Neutrophil (primary cell): ENCODE measurements around the gene NLGN4Y.

Source experiments
- H3K27ac ChIP-seq: fragments of 200-600 bp; sonication (generic); 2 replicates; pipeline ENCODE4 v1.5.1; 2016; ENCODE audit warnings: mild to moderate bottlenecking, moderate library complexity
- H3K27me3 ChIP-seq: fragments of 200-600 bp; sonication (generic); 2 replicates; pipeline ENCODE4 v1.6.0; 2016; ENCODE audit warnings: mild to moderate bottlenecking
- H3K36me3 ChIP-seq: fragments of 200-600 bp; sonication (generic); 2 replicates; pipeline ENCODE4 v1.5.1; 2017
- H3K4me1 ChIP-seq, 2 experiments: fragments of 200-600 bp in 1 of 2; sonication (generic) in 1 of 2; 1 replicate in 1 of 2; 2 replicates in 1 of 2; pipeline versions ENCODE4 v1.5.1 to v1.6.1; 2013 to 2016; ENCODE audit warnings: low read depth in 1 of 2, low read length in 1 of 2, mild to moderate bottlenecking in 1 of 2, moderate library complexity in 1 of 2; ENCODE audit not compliant: control insufficient read depth in 1 of 2, insufficient read depth in 1 of 2
- H3K4me3 ChIP-seq, 2 experiments: fragments of 200-600 bp in 1 of 2; sonication (generic) in 1 of 2; 1 replicate in 1 of 2; 2 replicates in 1 of 2; pipeline ENCODE4 v1.5.1; 2013 to 2016; ENCODE audit warnings: low read depth in 1 of 2, low read length in 1 of 2, mild to moderate bottlenecking in 1 of 2, moderate library complexity in 1 of 2
- H3K9me3 ChIP-seq: fragments of 200-600 bp; sonication (generic); 2 replicates; pipeline ENCODE4 v1.5.1; 2016
- TF ChIP-seq, protein P1 (sequence below): fragments of 200-600 bp; sonication (generic); IDR thresholded peaks from 2 replicates; pipeline ENCODE4 v1.5.1; 2016; ENCODE audit warnings: antibody characterized with exemption

NLGN4Y gene

GRCh38 chrY:14543506-14543905 is 19.2 kb downstream of the NLGN4Y start:
- Histone ChIP-seq H3K4me3 (no peak overlapping the region), H3K36me3 (no peaks in the 10 kb centered on the region), H3K4me1 (no peaks in the 10 kb centered on the region), H3K27ac (no peak overlapping the region), H3K9me3 (no peaks in the 10 kb centered on the region), H3K27me3 (no peaks in the 10 kb centered on the region)
- TF ChIP-seq, protein P1, sequence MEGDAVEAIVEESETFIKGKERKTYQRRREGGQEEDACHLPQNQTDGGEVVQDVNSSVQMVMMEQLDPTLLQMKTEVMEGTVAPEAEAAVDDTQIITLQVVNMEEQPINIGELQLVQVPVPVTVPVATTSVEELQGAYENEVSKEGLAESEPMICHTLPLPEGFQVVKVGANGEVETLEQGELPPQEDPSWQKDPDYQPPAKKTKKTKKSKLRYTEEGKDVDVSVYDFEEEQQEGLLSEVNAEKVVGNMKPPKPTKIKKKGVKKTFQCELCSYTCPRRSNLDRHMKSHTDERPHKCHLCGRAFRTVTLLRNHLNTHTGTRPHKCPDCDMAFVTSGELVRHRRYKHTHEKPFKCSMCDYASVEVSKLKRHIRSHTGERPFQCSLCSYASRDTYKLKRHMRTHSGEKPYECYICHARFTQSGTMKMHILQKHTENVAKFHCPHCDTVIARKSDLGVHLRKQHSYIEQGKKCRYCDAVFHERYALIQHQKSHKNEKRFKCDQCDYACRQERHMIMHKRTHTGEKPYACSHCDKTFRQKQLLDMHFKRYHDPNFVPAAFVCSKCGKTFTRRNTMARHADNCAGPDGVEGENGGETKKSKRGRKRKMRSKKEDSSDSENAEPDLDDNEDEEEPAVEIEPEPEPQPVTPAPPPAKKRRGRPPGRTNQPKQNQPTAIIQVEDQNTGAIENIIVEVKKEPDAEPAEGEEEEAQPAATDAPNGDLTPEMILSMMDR = no peak

- Histone ChIP-seq H3K27ac (no peak overlapping the region), H3K9me3 (no peaks in the 10 kb centered on the region), H3K36me3 (no peaks in the 10 kb centered on the region), H3K27me3 (no peaks in the 10 kb centered on the region), H3K4me1 (no peaks in the 10 kb centered on the region), H3K4me3 (no peak overlapping the region)
- TF ChIP-seq, protein P1 = no peak
These were observed 57.0 kb downstream of the NLGN4Y start for GRCh38 chrY:14581294-14581693.

DNA sequence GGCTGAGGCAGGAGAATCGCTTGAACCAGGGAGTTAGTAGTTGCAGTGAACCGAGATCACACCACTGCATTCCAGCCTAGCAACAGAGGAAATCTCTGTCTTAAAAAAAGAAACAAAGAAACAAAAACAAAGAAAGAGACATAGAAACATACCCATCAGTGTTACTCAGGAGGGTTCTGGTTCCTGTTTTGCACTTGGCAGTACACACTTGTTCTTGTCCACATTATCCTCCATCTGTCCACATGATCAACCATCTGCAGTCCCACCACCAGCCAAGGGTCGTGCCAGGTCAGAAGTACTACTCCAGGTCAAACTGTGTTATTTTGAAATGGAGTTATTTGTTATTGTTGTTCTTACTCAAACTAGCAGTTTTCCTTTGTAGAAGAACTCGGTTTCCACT is 62.4 kb downstream of the NLGN4Y start:
- Histone ChIP-seq H3K4me3 (no peak overlapping the region), H3K4me1 (no peaks in the 10 kb centered on the region), H3K9me3 (no peaks in the 10 kb centered on the region), H3K27ac (no peak overlapping the region), H3K36me3 (no peaks in the 10 kb centered on the region), H3K27me3 (no peaks in the 10 kb centered on the region)
- TF ChIP-seq, protein P1 = no peak

- TF ChIP-seq, protein P1 = no peak
- H3K4me1 ChIP-seq = no peaks in the 10 kb centered on the region
- H3K27me3 ChIP-seq = no peaks in the 10 kb centered on the region
- H3K27ac ChIP-seq = no peak overlapping the region
- no peak overlapping the region for H3K4me3 ChIP-seq
- H3K36me3 ChIP-seq = no peaks in the 10 kb centered on the region
- H3K9me3 ChIP-seq = no peaks in the 10 kb centered on the region
These were observed 77.0 kb downstream of the NLGN4Y start for GRCh38 chrY:14601372-14601771.

DNA sequence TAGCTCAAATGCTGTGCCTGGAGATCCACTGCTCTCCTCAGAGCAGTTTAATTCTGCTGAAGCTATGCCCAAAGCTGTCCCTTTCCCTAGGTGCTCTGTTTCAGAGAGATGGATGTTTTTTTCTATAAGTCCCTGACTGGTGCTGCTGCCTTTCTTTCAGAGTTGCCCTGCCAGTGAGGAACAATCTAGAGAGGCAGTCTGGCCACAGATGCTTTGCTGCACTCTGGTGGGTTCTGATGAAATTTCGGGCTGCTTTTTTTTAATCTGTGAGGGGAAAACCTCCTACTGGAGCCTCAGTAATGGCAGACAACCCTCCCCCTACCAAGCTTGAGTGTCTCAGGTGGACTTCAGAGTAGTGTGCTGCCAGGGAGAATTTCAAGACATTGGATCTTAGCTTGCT is 93.3 kb downstream of the NLGN4Y start:
- H3K36me3 ChIP-seq = no peaks in the 10 kb centered on the region
- no peaks in the 10 kb centered on the region for H3K27me3 ChIP-seq
- no peak overlapping the region for H3K27ac ChIP-seq
- no peaks in the 10 kb centered on the region for H3K9me3 ChIP-seq
- TF ChIP-seq, protein P1 = no peak
- H3K4me3 ChIP-seq = no peak overlapping the region
- no peaks in the 10 kb centered on the region for H3K4me1 ChIP-seq

DNA sequence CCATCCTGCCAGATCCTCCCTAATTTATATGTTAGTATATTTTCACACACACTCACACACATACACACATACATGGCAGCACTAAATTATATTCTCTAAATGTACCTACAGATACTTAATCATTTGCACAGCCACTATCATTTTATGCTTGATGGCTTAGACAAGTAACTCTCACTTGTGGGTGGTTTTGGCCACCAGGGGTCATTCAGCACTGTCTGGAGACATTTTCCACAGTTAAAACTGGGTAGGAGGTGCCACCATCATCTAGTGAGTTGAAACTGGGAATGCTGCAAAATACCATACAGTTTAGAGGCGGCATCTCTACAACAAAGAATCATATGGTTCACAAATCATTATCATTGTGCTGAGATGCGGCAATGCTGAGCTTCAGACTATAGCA is 94.2 kb downstream of the NLGN4Y start:
- H3K4me3 ChIP-seq = no peak overlapping the region
- H3K27me3 ChIP-seq = no peaks in the 10 kb centered on the region
- H3K36me3 ChIP-seq = no peaks in the 10 kb centered on the region
- TF ChIP-seq, protein P1 = no peak
- H3K9me3 ChIP-seq = no peaks in the 10 kb centered on the region
- no peak overlapping the region for H3K27ac ChIP-seq
- H3K4me1 ChIP-seq = no peaks in the 10 kb centered on the region
